Measurements from ENCODE around the gene SPI1.
"Not testable (repeated sequence)": the region's sequence is repeated elsewhere in the genome, so short reads cannot be mapped to it uniquely, and the experiment has no call there.

The SPI1 gene

DNA sequence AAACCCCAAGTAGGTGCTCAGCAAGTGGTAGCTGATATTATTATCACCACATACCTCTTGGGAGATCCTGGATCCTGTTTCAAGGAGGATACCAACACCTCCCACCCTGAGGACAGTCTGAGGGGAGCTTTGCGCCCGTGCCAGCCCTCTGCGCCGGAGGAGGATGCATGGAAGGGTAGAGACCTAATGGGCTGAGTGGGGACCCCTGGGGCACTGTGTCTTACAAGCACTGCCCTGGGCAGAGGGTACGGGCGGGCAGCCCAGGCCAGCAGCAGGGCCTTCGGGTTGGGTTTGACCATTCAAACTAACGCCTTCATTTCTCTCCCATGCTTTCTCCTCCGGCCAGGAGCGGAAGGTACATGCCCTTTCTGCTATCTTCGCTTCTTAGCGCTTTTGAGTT, 52.1 kb downstream of the SPI1 start:
- DNase-seq (ENCODE audit: low read depth), result no peak

DNA sequence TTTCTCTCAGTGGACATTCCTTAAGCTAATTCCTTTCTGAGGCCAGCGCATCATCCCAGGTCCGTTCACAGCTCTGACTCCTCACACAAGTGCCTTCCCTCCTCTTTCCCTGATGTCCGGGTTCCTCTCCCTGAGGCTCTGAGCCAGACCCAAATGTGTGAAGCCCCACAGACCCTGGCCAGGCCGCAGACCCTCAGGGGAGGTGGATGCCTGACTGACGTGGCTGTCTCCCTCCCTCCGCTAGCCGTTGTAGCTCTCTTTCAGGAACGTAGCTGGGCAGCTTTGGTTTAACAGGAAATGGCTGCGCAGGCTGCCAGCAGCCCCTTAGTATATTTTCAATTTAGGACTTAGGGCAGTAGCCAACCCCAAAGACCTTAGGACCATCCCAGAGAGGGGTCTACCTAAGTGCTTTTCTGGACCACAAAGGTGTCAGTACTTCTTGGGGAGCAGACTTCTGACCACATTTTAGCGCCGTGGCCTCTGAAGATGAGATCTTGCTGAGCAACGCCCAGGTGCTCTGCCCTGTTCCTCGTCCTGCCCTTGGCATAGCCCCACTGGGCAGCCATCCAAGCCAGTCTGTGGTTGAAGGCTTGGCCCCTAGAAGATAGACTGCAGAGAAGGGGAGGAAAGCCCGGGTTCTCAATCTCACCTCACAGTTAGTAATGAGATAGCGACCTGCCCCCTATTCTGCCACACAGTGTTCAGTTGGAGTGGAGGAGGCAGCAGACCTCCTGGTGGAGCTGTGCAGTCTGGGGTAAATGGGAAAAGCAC, 52.9 kb downstream of the SPI1 start:
- no peak for DNase-seq (ENCODE audit: low read depth)

DNA sequence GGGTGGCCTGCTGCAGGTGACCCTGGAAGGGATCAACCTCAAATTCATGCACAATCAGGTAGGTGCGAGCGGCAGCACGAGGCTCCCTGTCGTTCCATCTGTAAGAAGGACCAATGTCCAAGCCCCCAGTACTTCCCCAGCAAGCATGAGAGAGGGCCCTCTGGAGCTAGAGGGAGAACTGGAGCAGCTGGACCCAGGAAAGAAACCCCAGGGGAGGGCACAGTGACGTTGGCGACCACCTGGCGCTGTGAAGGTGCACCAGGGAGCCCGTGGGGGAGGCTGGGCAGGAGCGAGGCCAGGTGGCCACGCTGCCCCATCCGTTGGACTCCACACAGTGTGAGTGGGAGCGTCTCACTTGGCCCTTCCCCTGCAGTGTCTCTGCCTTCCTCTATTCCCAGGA, 53.8 kb downstream of the SPI1 start:
- no peak for DNase-seq (ENCODE audit: low read depth)

- no peak for DNase-seq (ENCODE audit: low read depth)
Observed at GRCh38 chr11:47318166-47318565, 60.2 kb downstream of the SPI1 start.

DNA sequence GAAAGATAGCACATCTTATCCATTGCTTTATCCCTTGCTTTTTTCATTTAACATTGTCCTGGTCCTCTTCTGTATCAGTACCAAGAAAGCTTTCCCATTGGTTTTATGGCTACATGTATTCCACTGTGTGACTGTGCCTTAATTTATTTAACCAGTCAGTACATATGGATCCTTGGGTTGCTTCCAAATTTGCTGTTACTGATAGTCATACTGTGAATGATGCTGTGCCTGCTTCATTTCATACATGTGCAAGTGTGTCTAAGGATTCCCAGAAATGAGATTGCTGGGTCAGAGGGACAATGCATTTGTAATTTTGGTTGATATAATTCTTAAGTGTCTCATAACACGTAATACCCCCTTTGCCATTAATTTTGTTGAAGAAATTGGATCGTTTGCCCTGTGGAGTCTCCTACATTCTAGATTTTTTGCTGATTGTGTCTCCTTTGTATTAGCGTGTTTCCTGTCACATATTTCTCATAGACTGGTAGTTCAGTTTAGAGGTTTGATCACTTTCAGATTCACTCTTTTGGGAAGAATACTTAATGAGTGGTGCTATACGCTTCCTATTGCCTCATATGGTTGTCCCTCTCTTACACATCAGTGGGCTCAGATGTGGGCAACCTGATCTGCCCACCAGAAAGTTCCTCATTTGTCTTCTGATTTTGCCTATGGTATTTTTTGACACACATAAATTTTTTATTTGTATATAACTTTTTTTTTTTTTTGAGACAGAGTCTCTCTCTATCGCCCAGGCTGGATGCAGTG, 61.1 kb downstream of the SPI1 start:
- no peak for DNase-seq (ENCODE audit: low read depth)

DNA sequence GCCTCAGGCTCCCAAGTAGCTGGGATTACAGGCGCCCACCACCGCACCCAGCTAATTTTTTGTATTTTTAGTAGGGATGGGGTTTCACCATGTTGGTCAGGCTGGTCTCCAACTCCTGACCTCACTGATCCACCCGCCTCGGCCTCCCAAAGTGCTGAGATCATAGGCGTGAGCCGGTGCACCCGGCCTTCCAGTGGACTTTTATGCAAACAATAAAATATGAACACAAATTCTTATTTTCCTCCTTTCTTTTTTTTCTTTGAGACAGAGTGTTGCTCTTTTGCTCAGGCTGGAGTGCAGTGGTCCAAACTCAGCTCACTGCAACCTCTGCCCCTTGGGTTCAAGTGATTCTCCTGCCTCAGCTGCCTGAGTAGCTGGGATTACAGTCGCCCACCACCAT, 61.8 kb downstream of the SPI1 start:
- not testable (repeated sequence) for DNase-seq (ENCODE audit: low read depth)

- DNase-seq (ENCODE audit: low read depth), result no peak
Observed at GRCh38 chr11:47314992-47315391, 63.4 kb downstream of the SPI1 start.

GRCh38 chr11:47308050-47308823, 70.1 kb downstream of the SPI1 start:
- no peak for DNase-seq (ENCODE audit: low read depth)

GRCh38 chr11:47306484-47306844, 71.9 kb downstream of the SPI1 start:
- DNase-seq (ENCODE audit: low read depth), result no peak

GRCh38 chr11:47305734-47306483, 72.4 kb downstream of the SPI1 start:
- DNase-seq (ENCODE audit: low read depth), result no peak
